DOHH2 (cell line): Measurements from ENCODE around the gene CNKSR3.

Experiments used
- CTCF ChIP-seq: fragments of 200-600 bp; sonication (generic); IDR thresholded peaks from one replicate; pipeline ENCODE4 v1.5.1; 2014; ENCODE audit warnings: antibody characterized with exemption, mild to moderate bottlenecking, low read depth, low read length; ENCODE audit not compliant: poor library complexity, severe bottlenecking
- EZH2phosphoT487 ChIP-seq: fragments of 200-600 bp; sonication (generic); IDR thresholded peaks from 2 replicates; pipeline ENCODE4 v1.6.1; 2017; ENCODE audit warnings: borderline replicate concordance, mild to moderate bottlenecking, antibody characterized with exemption, low read length, moderate library complexity, mixed read lengths

GRCh38 chr6:154388803-154389202 lies 121.7 kb downstream of the CNKSR3 start:
- TF ChIP-seq CTCF (no peak), EZH2phosphoT487 (no peak)
